Measurements from ENCODE around the gene GALNTL6.

The GALNTL6 gene

GRCh38 chr4:171812665-171813525, at the start of gene GALNTL6:
Gene GALNTL6 (plus strand): TSS chr4:171813404.
- DNase-seq = no peak

- no peak for DNase-seq
Observed at GRCh38 chr4:171765514-171765913, 47.7 kb upstream of the GALNTL6 start.

GRCh38 chr4:171774642-171775190, 38.5 kb upstream of the GALNTL6 start:
- DNase-seq = no peak

- DNase-seq = no peak
Observed at GRCh38 chr4:171779301-171779700, 33.9 kb upstream of the GALNTL6 start.

- no peak for DNase-seq
Observed at GRCh38 chr4:171785388-171785787, 27.8 kb upstream of the GALNTL6 start.

GRCh38 chr4:171793723-171794122, 19.5 kb upstream of the GALNTL6 start:
- DNase-seq = no peak

GRCh38 chr4:171794528-171794927, 18.7 kb upstream of the GALNTL6 start:
- no peak for DNase-seq

GRCh38 chr4:171809854-171810253, 3.4 kb upstream of the GALNTL6 start:
- no peak for DNase-seq

GRCh38 chr4:171812333-171812664, 905 bp upstream of the GALNTL6 start:
- no peak for DNase-seq

GRCh38 chr4:171813526-171814250, 484 bp downstream of the GALNTL6 start:
- no peak for DNase-seq

GRCh38 chr4:171814545-171814944, 1.3 kb downstream of the GALNTL6 start:
- DNase-seq = no peak

GRCh38 chr4:171817026-171817425, 3.8 kb downstream of the GALNTL6 start:
- DNase-seq = no peak

- DNase-seq = no peak
Observed at GRCh38 chr4:171834640-171835039, 21.4 kb downstream of the GALNTL6 start.

GRCh38 chr4:171843456-171843855, 30.3 kb downstream of the GALNTL6 start:
- DNase-seq = no peak

- no peak for DNase-seq
Observed at GRCh38 chr4:171846232-171846631, 33.0 kb downstream of the GALNTL6 start.

- DNase-seq = no peak
Observed at GRCh38 chr4:171846893-171847292, 33.7 kb downstream of the GALNTL6 start.

- DNase-seq = no peak
Observed at GRCh38 chr4:171847751-171848150, 34.5 kb downstream of the GALNTL6 start.

GRCh38 chr4:171849686-171850222, 36.5 kb downstream of the GALNTL6 start:
- DNase-seq = no peak

GRCh38 chr4:171851295-171851694, 38.1 kb downstream of the GALNTL6 start:
- no peak for DNase-seq

- DNase-seq = no peak
Observed at GRCh38 chr4:171857302-171858012, 44.3 kb downstream of the GALNTL6 start.

- no peak for DNase-seq
Observed at GRCh38 chr4:171875291-171875690, 62.1 kb downstream of the GALNTL6 start.

- DNase-seq = no peak
Observed at GRCh38 chr4:171876636-171877035, 63.4 kb downstream of the GALNTL6 start.

GRCh38 chr4:171880136-171880535, 66.9 kb downstream of the GALNTL6 start:
- no peak for DNase-seq

All from CD4-positive, alpha-beta T cell treated with Interleukin-17A for 4 hours (primary cell).